Effector CD8-positive, alpha-beta T cell (primary cell): ENCODE data around the gene PLXNC1.
A peak's percentile ranks its signal among the peaks of the same experiment; 100 is the strongest.

Experiments used
- DNase-seq: peaks from one replicate; lab custom pipeline; 2025; lab: John Stamatoyannopoulos, UW
- total RNA-seq, 4 experiments: gene quantifications; one replicate each; lab custom pipeline; 2026; lab: John Stamatoyannopoulos, UW

Gene PLXNC1
- 26.1 to 77.4 (median 37.3) reads per million in 4 experiments for total RNA-seq

GRCh38 chr12:94147991-94148738, at the start of gene PLXNC1:
Gene PLXNC1 (plus strand): TSS chr12:94148577. CDS start chr12:94148972, 395 bp downstream.
- peak; percentile 24 for DNase-seq

- DNase-seq: no peak
Observed at GRCh38 chr12:94099191-94099590, 49.2 kb upstream of the PLXNC1 start.

- DNase-seq: no peak
Observed at GRCh38 chr12:94099632-94100031, 48.7 kb upstream of the PLXNC1 start.

GRCh38 chr12:94100211-94100627, 48.2 kb upstream of the PLXNC1 start:
- DNase-seq: no peak

- peak; percentile 63 for DNase-seq
Observed at GRCh38 chr12:94100990-94101737, 47.2 kb upstream of the PLXNC1 start.

- DNase-seq: peak; percentile 73
Observed at GRCh38 chr12:94101738-94102660, 46.4 kb upstream of the PLXNC1 start.

GRCh38 chr12:94103986-94104385, 44.4 kb upstream of the PLXNC1 start:
- no peak for DNase-seq

GRCh38 chr12:94107910-94108309, 40.5 kb upstream of the PLXNC1 start:
- DNase-seq: no peak

GRCh38 chr12:94109160-94109559, 39.2 kb upstream of the PLXNC1 start:
- DNase-seq: no peak

- no peak for DNase-seq
Observed at GRCh38 chr12:94110258-94110657, 38.1 kb upstream of the PLXNC1 start.

- no peak for DNase-seq
Observed at GRCh38 chr12:94111302-94111701, 37.1 kb upstream of the PLXNC1 start.

- no peak for DNase-seq
Observed at GRCh38 chr12:94112121-94112520, 36.3 kb upstream of the PLXNC1 start.

GRCh38 chr12:94114166-94114565, 34.2 kb upstream of the PLXNC1 start:
- no peak for DNase-seq

- no peak for DNase-seq
Observed at GRCh38 chr12:94116191-94116590, 32.2 kb upstream of the PLXNC1 start.

GRCh38 chr12:94121886-94122285, 26.5 kb upstream of the PLXNC1 start:
- DNase-seq: no peak

- DNase-seq: no peak
Observed at GRCh38 chr12:94122591-94122990, 25.8 kb upstream of the PLXNC1 start.

- DNase-seq: no peak
Observed at GRCh38 chr12:94123127-94123526, 25.2 kb upstream of the PLXNC1 start.

- DNase-seq: no peak
Observed at GRCh38 chr12:94126067-94126466, 22.3 kb upstream of the PLXNC1 start.

- no peak for DNase-seq
Observed at GRCh38 chr12:94127239-94128131, 20.9 kb upstream of the PLXNC1 start.

GRCh38 chr12:94128280-94128679, 20.1 kb upstream of the PLXNC1 start:
- no peak for DNase-seq
